ENCODE measurements around the gene PTGIS. TPM values are rescaled to one million over a fixed set of nuclear protein-coding genes. Genes with fewer than 3 reads are reported as not detected.

Gene PTGIS
- total and polyA plus RNA-seq, 7 donors: 2.7 to 26.5 (median 8.0) TPM

GRCh38 chr20:49478754-49479689, 88.9 kb downstream of the PTGIS start:
- no peaks in the 10 kb centered on the region for H3K36me3 ChIP-seq (ENCODE audit: insufficient read depth in 1 of 2, low read depth in 1 of 2)
- H3K27ac ChIP-seq: no peak overlapping the region
- intact Hi-C loops (cut with DNase I): no loop called here
- TF ChIP-seq, protein P1, sequence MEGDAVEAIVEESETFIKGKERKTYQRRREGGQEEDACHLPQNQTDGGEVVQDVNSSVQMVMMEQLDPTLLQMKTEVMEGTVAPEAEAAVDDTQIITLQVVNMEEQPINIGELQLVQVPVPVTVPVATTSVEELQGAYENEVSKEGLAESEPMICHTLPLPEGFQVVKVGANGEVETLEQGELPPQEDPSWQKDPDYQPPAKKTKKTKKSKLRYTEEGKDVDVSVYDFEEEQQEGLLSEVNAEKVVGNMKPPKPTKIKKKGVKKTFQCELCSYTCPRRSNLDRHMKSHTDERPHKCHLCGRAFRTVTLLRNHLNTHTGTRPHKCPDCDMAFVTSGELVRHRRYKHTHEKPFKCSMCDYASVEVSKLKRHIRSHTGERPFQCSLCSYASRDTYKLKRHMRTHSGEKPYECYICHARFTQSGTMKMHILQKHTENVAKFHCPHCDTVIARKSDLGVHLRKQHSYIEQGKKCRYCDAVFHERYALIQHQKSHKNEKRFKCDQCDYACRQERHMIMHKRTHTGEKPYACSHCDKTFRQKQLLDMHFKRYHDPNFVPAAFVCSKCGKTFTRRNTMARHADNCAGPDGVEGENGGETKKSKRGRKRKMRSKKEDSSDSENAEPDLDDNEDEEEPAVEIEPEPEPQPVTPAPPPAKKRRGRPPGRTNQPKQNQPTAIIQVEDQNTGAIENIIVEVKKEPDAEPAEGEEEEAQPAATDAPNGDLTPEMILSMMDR (IDR thresholded peaks at IDR 0.05): no peak
- peaks cover 10% of the 10 kb centered on the region for H3K4me1 ChIP-seq
- H3K4me3 ChIP-seq: no peak overlapping the region
- 84 to 87% (median 86%) methylated on average over 5 of the region's 5 CpGs for WGBS, 3 donors
- peaks cover 0 to 3% (median 0%) of the 10 kb centered on the region in 3 donors for H3K27me3 ChIP-seq (ENCODE audit: insufficient read depth in 3 of 3, low read length in 2 of 3)
- ATAC-seq (no peak), DNase-seq (no peak)
- H3K9me3 ChIP-seq: no peaks in the 10 kb centered on the region

DNA sequence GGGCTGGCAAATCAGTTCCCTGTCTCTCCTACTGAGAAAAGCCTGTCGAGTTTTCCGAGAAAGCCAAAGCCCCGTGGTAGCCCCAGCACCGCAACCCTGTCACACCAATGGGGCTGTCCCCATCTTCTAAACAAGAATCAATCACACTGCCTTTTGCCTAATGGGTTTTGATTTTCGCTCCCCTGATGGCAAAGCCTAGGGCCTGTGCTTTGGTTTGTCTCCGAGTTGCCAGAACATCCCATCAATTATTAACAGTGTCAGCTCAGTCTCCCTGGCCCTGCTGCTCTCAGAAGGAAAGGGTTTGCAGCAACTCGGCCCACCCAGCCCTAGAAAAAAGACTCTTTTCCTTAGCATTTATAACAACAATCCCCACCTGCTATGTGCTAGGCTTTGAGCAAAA, 89.7 kb downstream of the PTGIS start:
- Histone ChIP-seq H3K9me3 (no peaks in the 10 kb centered on the region), H3K27me3 (ENCODE audit: insufficient read depth in 3 of 3, low read length in 2 of 3) (peaks cover 0 to 3% (median 0%) of the 10 kb centered on the region in 3 donors), H3K4me1 (peaks cover 10% of the 10 kb centered on the region), H3K27ac (no peak overlapping the region), H3K4me3 (no peak overlapping the region), H3K36me3 (ENCODE audit: insufficient read depth in 1 of 2, low read depth in 1 of 2) (no peaks in the 10 kb centered on the region)
- intact Hi-C loops (cut with DNase I): no loop called here
- ATAC-seq (no peak), DNase-seq (no peak)
- WGBS, 3 donors: 81 to 89% (median 84%) methylated on average over 7 of the region's 7 CpGs
- TF ChIP-seq, protein P1 (IDR thresholded peaks at IDR 0.05): no peak

DNA sequence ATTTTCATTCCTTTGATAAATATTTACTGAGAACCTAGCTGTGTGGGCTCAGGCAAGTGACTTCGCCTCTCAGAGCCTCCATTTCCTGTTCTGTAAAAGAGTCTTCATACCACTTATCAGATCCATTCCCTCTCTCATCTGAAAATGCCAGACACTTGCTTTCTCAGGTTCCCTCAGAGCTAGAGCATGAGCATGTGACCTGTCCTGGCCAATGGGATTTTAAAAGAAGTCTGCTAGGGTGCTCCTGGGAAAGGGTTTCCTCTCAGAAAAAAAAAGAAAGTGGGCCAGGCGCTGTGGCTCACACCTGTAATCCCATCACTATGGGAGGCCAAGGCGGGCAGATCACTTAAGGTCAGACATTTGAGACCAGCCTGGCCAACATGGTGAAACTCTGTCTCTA, 90.7 kb downstream of the PTGIS start:
- DNase-seq: no peak
- Histone ChIP-seq H3K4me3 (no peak overlapping the region), H3K27ac (no peak overlapping the region), H3K27me3 (ENCODE audit: insufficient read depth in 3 of 3, low read length in 2 of 3) (no peaks in the 10 kb centered on the region), H3K9me3 (no peaks in the 10 kb centered on the region), H3K4me1 (peaks cover 7% of the 10 kb centered on the region), H3K36me3 (ENCODE audit: insufficient read depth in 1 of 2, low read depth in 1 of 2) (no peaks in the 10 kb centered on the region)
- TF ChIP-seq, protein P1 (IDR thresholded peaks at IDR 0.05): no peak
- WGBS, 3 donors: 77 to 86% (median 82%) methylated on average over 3 of the region's 3 CpGs
- intact Hi-C loops (cut with DNase I): no loop called here
- no peak for ATAC-seq

- H3K27ac ChIP-seq: no peak overlapping the region
These were observed 92.0 kb downstream of the PTGIS start for GRCh38 chr20:49476016-49476355.

More at GRCh38 chr20:49476016-49476355, 92.0 kb downstream of the PTGIS start:
- Histone ChIP-seq H3K4me1 (peaks cover 7% of the 10 kb centered on the region), H3K9me3 (no peaks in the 10 kb centered on the region), H3K36me3 (ENCODE audit: insufficient read depth in 1 of 2, low read depth in 1 of 2) (no peaks in the 10 kb centered on the region), H3K4me3 (no peak overlapping the region), H3K27me3 (ENCODE audit: insufficient read depth in 3 of 3, low read length in 2 of 3) (no peaks in the 10 kb centered on the region)
- DNase-seq (no peak), ATAC-seq (no peak)
- TF ChIP-seq, protein P1 (IDR thresholded peaks at IDR 0.05): no peak
- 82 to 84% (median 83%) methylated on average over 7 of the region's 7 CpGs for WGBS, 3 donors
- intact Hi-C loops (cut with DNase I): no loop called here

Measured in psoas muscle (tissue), 8 donors.